Bronchial epithelial cell (primary cell): Measurements from ENCODE around the gene CACNA1E. TPM values are rescaled to one million over a fixed set of nuclear protein-coding genes. Genes with fewer than 3 reads are reported as not detected.

ENCODE experiments used
- DNase-seq: peaks from one replicate; pipeline ENCODE4 v3.0.0-alpha.2; 2010; ENCODE audit warnings: low read depth
- FAIRE-seq: peaks from 2 replicates; lab custom pipeline; 2011; peaks lifted over from hg19 to GRCh38; lab: Jason Lieb, UNC
- H3K27me3 ChIP-seq: 2 replicates; pipeline ENCODE4 v1.5.1; 2011; ENCODE audit warnings: low read length; ENCODE audit not compliant: control insufficient read depth, insufficient read depth
- H3K36me3 ChIP-seq: 2 replicates; pipeline ENCODE4 v1.5.1; 2011; ENCODE audit warnings: low read length; ENCODE audit not compliant: control insufficient read depth, insufficient read depth
- H3K4me3 ChIP-seq: 2 replicates; pipeline ENCODE4 v1.5.1; 2011; ENCODE audit warnings: mild to moderate bottlenecking, low read depth, low read length, control low read depth
- CTCF ChIP-seq: IDR thresholded peaks from 2 replicates; pipeline ENCODE4 v1.5.1; 2011; ENCODE audit warnings: mild to moderate bottlenecking, moderate library complexity, low read length, control low read depth, inconsistent platforms; ENCODE audit not compliant: insufficient read depth, severe bottlenecking
- total RNA-seq: library from RNA; depleted of rRNA; stranded (reverse); fragments of >200 nt; gene quantifications from 2 replicates; pipeline ENCODE4 v1.2.1, GENCODE V29; 2014

Gene CACNA1E
- total RNA-seq, 1 donor from 2014 or later, result not detected

GRCh38 chr1:181730606-181731005 is 247.3 kb downstream of the CACNA1E start:
- H3K27me3 ChIP-seq, result no peaks in the 10 kb centered on the region
- TF ChIP-seq CTCF, result no peak
- no peak for FAIRE-seq
- H3K36me3 ChIP-seq, result no peaks in the 10 kb centered on the region
- H3K4me3 ChIP-seq, result no peak overlapping the region
- DNase-seq, result no peak

GRCh38 chr1:181732218-181732990 is 249.1 kb downstream of the CACNA1E start:
- H3K27me3 ChIP-seq, result no peaks in the 10 kb centered on the region
- H3K36me3 ChIP-seq, result no peaks in the 10 kb centered on the region
- no peak for FAIRE-seq
- TF ChIP-seq CTCF, result no peak
- H3K4me3 ChIP-seq, result no peak overlapping the region
- DNase-seq, result no peak

- Histone ChIP-seq H3K4me3 (no peak overlapping the region), H3K27me3 (no peaks in the 10 kb centered on the region), H3K36me3 (no peaks in the 10 kb centered on the region)
- FAIRE-seq (no peak), DNase-seq (no peak)
- TF ChIP-seq CTCF, result no peak
Observed at GRCh38 chr1:181733486-181733885, 250.2 kb downstream of the CACNA1E start.

GRCh38 chr1:181737056-181737455 is 253.7 kb downstream of the CACNA1E start:
- DNase-seq (peak; percentile 3), FAIRE-seq (no peak)
- TF ChIP-seq CTCF, result no peak
- H3K27me3 ChIP-seq, result no peaks in the 10 kb centered on the region
- H3K4me3 ChIP-seq, result no peak overlapping the region
- H3K36me3 ChIP-seq, result no peaks in the 10 kb centered on the region

DNA sequence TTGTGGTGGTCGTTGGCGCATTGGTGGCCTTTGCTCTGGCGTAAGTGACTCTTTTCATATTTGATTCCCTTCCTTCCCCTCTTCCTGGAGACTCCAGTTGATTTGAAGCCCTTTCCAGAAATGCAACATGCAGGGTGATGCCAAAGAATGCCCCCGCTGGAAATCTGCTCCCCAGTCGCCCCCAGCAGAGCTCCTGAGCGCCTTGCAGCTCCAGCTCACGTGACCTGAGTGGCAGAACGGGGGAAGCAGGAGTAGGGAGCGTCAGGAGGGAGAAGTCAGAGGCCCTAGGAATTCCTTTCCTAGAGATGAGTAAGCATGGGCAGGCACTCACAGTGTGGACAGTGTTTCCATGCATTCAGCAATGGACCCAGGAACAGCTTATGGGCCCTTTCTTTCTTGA is 255.9 kb downstream of the CACNA1E start:
- Histone ChIP-seq H3K27me3 (no peaks in the 10 kb centered on the region), H3K36me3 (no peaks in the 10 kb centered on the region), H3K4me3 (no peak overlapping the region)
- no peak for TF ChIP-seq CTCF
- DNase-seq, result no peak
- FAIRE-seq, result no peak

GRCh38 chr1:181742426-181742825 is 259.1 kb downstream of the CACNA1E start:
- no peak for DNase-seq
- no peak overlapping the region for H3K4me3 ChIP-seq
- no peaks in the 10 kb centered on the region for H3K36me3 ChIP-seq
- TF ChIP-seq CTCF, result no peak
- FAIRE-seq, result no peak
- H3K27me3 ChIP-seq, result no peaks in the 10 kb centered on the region
